Tibial nerve (tissue), 4 donors: ENCODE data around the gene TNP2.

Experiments
- EP300 ChIP-seq, 2 donors: sonication (generic); formaldehyde crosslinking; IDR thresholded peaks; one replicate each; pipeline ENCODE4 v1.6.1; 2017; ENCODE audit warnings: antibody characterized with exemption in 2 of 2, mild to moderate bottlenecking in 1 of 2
- POLR2A ChIP-seq, 2 donors: fragments of 450-650 bp; IDR thresholded peaks; one replicate each; pipeline ENCODE4 v1.6.1; 2017; ENCODE audit warnings: antibody characterized with exemption in 2 of 2, mild to moderate bottlenecking in 2 of 2, moderate library complexity in 2 of 2
- TF ChIP-seq, protein P1 (sequence below), 5 experiments: fragments of 200-600 bp in 3 of 5; fragments of 450-650 bp in 2 of 5; sonication (generic) in 3 of 5; IDR thresholded peaks; one replicate each; pipeline ENCODE4 v1.5.1; 2016 to 2019; ENCODE audit warnings: antibody characterized with exemption in 5 of 5, mild to moderate bottlenecking in 3 of 5, moderate library complexity in 2 of 5

GRCh38 chr16:11250091-11250785, 18.9 kb downstream of the TNP2 start:
- TF ChIP-seq, protein P1, sequence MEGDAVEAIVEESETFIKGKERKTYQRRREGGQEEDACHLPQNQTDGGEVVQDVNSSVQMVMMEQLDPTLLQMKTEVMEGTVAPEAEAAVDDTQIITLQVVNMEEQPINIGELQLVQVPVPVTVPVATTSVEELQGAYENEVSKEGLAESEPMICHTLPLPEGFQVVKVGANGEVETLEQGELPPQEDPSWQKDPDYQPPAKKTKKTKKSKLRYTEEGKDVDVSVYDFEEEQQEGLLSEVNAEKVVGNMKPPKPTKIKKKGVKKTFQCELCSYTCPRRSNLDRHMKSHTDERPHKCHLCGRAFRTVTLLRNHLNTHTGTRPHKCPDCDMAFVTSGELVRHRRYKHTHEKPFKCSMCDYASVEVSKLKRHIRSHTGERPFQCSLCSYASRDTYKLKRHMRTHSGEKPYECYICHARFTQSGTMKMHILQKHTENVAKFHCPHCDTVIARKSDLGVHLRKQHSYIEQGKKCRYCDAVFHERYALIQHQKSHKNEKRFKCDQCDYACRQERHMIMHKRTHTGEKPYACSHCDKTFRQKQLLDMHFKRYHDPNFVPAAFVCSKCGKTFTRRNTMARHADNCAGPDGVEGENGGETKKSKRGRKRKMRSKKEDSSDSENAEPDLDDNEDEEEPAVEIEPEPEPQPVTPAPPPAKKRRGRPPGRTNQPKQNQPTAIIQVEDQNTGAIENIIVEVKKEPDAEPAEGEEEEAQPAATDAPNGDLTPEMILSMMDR (IDR thresholded peaks at IDR 0.05) = no peak
- no peak for TF ChIP-seq POLR2A (IDR thresholded peaks at IDR 0.05)
- TF ChIP-seq EP300 (IDR thresholded peaks at IDR 0.05) = no peak
